ENCODE measurements around the gene NCF2. TPM values are rescaled to one million over a fixed set of nuclear protein-coding genes. Genes with fewer than 3 reads are reported as not detected.

NCF2 gene
- polyA plus RNA-seq, 1 donor: 2.9 TPM

DNA sequence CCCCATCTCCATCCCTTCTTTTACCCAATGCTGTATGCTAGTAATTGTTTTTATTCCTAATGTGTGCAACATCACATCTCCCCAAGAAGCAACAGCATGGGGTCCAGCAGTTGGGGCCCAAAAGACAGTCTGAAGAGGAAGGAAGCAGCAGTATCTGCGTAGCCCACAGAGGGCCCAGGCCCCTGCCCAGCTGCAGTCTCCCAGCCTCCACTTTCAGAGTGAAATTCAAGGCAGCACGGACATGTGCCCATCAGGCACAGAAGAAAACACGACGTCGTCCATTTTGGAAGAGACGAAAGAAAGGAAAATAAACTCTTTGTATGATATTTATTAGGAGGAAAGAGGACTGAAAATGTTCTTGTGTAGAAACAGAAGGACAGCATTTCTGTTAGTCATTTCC is 37.4 kb downstream of the NCF2 start:
- no peak for DNase-seq

DNA sequence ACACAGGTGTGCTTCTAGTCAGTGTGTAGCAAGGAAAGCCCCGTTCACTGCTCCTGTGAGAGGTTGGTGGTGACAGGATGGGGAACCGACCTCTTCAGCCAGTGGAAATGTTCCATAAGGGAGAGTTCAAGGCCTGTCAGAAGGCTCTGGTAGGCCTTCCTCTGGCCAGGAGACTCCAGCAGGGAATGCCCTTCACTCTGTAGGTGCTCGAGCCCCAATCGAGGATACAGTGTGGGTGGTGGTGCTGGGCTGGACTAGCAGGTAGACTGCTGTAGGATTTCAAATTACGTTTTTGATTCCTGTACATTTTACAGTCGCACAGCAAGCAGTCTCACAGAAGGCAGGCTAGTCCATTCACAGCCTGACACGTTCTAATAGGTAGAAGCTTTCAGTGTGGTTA is 37.8 kb downstream of the NCF2 start:
- no peak for DNase-seq

DNA sequence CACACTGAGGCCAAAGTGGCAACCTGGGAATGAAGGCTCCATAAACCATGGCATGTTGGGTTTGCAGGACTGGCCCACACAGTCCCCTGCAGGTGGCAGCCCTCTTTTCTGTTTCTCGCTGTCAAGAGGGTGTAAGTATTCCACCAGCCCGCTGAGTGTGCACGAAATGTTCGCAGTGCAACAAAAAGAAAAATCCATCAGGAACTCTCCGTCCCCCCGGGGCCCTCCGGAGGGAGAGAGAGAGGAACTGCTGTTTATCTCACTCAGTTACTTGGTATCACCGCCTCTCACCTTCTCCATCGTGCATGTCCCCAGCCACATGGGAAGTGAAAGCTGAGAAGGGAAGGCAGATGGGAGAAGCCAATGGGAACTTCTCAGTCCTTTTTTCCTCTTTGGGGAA is 38.3 kb downstream of the NCF2 start:
- DNase-seq: no peak

DNA sequence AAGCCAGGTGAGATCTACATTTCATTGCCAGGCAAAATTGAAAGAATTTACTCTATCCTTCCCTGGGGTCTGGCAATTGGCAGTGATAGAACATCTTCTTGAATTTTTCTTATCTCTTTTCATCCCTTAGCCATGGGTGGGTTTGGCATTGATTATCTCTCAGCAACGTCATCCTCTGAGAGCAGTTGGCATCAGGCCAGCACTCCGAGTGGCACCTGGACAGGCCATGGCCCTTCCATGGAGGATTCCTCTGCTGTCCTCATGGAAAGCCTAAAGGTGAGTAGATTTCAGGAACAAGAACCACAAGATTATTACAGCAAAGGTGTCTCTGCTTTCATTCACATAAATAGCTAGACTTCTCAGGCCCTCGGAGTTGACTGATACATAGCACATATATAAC is 39.3 kb downstream of the NCF2 start:
- DNase-seq: no peak

DNA sequence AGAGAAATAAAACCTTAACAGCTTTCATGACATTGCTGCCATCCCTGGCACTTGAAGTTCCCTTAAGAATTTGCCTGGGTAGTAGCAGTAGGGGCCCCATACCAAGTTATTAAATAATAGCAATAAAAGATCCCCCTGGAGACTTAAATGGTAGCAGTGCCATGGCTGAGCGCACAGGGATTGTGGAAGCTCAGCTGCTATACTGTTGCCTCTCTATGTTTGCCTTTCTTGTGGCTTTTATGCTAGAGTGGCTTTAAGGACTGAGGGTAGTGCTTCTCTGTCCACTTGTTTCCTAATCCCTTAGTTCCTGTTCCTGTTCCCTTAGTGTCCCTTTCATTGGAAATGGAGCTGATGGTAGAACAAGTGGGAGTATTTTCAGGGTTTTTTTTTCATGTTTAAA is 42.1 kb downstream of the NCF2 start:
- no peak for DNase-seq

DNA sequence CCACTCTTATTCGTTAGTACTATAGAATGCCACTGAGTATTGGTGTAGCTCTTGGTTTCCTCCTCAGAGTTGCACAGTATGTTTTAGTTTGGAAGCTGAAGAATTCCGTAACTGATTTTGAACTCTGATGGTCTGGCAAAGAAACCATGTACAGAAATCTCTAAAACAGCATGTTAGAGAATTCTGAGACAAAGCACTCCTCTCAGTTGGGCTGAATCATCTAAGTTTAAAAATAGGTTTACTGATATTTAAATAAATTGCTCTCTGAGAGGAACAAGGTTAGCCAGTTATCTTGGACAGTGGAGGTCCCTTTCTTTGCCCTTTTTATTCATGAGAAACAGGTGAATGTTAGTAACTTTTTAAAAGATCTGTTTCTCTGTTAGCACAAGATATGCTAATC is 43.8 kb downstream of the NCF2 start:
- DNase-seq: no peak

DNA sequence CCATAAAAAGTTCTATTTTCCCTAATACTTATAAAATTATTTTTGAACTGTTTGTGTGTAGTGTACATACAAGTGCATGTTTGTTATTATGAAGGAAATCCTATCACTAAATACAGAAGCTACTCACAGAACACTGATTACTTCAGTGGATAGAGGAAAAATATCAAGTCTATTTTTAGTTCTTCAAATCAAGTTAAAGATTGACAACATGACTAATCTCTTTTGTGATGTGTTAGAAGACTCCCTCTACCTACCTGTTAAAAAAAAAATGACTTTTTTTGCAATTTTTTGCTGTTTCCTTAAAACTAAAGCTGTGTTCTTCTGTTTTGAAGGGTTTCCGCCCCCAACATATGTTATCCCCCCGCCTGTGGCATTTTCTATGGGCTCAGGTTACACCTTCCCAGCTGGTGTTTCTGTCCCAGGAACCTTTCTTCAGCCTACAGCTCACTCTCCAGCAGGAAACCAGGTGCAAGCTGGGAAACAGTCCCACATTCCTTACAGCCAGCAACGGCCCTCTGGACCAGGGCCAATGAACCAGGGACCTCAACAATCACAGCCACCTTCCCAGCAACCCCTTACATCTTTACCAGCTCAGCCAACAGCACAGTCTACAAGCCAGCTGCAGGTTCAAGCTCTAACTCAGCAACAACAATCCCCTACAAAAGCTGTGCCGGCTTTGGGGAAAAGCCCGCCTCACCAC is 45.5 kb downstream of the NCF2 start:
- DNase-seq: peak; percentile 28

DNA sequence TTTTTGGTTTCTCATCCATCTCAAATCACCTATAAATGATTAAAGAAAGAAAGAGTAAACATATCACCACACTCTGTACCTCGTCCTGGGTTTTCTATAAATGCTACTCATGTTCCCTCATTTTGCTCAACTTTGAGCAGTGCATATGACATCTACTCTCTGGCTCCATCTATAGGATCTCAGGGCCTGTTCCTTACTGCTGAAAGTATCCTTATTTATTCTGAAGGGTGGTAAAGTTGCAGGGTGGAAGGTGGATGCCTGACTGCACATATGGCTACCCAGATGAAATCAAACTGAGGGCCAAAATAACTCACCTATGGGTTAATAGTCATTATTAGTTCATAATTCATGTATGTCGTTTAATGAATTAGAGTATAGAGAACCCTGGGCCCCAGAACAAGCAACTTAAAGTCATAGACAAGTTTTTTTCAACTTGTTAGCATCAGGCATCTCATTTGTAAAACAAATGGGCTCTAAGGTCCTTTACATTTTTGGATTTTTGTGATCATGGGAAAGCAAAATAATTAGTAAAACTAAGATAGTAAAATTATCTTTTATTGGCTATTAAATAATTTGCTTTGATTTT is 46.5 kb downstream of the NCF2 start:
- peak; percentile 52 for DNase-seq

DNA sequence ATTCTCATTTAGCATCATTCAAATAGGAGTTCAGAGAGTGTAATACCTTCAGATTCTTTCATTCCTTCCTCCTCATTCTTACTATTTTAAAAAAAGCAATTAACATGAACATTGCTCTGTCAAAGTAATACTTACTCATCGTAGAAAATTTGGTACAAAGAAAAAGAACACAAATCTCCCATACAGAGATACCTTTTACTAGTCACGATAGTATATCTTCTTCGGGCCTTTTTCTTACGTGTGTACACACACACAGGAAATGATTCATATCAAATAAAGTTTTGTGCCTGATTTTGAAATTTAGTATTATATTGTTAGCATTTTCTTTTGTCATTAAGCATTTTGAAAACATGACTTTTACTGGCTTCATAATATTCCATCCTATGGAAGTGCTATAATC is 52.9 kb downstream of the NCF2 start:
- no peak for DNase-seq

DNA sequence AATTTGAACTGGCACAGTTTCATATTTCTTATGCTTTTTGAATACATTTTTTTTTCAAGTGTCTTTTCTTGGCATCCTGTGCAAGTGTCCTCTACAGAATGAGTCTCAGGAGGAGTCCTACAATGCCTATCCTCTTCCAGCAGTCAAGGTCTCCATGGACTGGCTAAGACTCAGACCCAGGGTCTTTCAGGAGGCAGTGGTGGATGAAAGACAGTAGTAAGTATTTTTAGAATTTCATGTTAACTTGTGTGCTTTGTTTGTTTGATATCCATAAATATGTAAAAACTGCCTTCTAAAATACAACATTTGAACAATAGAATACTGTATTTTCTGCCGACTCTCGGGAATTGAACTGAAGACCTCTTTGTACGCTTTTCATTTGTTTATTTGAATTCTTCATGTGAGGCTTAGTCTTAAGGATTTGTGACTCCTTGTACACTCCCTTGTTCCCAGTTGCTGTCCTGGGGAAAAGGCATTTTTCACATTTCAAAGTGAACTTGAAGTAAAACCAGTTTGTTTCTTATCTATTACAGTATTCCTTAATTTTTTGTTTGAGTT is 56.6 kb downstream of the NCF2 start:
- DNase-seq: no peak

DNA sequence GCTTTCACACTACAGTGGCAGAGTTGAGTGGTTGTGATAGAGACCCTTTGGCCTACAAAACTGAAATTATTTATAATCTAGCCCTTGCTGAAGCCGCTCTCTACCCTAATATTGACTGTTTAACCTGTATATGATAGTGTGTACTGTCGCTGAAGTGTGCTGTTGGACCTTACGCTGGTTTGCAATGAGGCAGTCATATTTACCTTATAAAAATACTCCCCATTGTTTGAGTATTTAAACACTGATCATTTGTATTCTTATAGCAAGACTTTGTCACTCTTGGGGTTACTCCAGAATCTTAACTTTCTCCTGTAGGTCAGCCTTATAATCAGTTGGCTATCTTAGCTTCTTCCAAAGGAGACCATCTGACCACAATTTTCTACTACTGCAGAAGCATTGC is 61.7 kb downstream of the NCF2 start:
- DNase-seq: no peak

DNA sequence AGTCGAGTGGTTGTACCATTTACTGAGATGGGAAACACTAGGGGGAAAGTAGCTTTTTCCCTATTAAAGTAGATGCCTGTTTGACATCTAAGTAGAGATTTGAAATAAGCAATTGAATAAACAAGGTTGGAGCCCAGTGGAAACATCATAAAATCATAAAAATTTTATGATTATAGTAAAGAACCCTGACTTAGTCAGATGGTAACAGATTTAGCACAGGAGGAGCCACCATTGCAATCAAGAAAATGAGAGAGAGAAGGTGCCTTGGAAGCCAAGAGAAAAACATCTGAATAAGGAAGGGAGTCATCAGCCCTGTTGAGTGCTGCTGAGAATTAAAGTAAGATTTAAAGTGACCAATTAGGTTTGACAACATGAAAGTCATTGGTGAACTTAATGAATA is 68.2 kb downstream of the NCF2 start:
- DNase-seq: no peak

DNA sequence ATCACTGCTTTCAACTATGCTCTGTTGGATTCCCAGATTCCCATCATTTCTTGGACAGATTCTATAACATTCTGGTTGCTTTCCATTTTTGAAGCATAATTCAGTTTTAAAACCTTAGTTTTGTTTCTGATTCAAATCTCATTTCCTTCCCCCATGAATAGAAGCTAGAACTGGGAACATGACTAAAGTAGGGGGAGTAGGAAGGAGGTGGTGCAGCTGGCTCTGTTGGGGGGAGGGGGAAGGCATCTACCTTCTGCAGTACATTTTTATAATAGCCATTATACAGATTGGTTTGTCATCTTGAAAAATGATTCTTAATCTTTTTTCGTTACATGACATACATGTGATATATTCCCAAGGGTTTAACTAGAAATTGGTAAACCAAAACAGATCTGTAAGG is 69.9 kb downstream of the NCF2 start:
- no peak for DNase-seq

DNA sequence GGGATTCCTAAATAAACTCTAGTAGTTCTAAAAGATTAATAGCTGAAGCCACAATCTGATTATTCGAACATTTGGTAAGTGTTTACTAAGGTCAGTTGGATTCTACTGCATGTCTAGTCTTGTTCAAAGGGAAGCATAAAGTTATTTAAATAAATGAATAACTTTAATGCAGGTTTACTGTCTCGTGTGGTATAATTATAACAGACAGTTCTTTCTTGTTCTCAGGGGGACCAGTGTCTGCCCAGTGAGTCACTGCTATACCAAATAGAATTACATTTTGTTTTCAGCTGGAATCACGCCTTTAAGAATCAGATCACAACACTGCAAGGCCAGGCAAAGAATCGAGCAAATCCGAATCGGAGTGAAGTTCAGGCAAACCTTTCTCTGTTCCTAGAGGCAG is 72.9 kb downstream of the NCF2 start:
- DNase-seq: no peak

DNA sequence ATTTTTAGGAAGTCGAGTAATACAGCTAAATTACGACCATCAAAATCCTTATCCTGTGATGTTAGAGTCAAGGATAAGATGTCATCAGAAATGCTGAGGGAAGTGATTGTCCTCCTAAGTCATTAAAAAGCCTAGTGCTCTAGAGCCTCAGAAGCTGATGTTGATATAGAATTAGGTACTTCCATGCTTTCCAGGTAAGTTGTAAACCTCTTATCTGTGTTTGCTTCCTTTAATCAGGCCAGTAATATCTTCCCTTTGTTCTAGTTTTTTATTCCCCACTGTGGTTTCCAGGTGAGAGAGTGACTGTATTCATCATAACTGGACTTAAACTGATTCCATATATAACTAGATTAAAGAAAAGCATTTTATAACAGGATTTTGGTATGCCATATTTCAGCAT is 73.5 kb downstream of the NCF2 start:
- no peak for DNase-seq

DNA sequence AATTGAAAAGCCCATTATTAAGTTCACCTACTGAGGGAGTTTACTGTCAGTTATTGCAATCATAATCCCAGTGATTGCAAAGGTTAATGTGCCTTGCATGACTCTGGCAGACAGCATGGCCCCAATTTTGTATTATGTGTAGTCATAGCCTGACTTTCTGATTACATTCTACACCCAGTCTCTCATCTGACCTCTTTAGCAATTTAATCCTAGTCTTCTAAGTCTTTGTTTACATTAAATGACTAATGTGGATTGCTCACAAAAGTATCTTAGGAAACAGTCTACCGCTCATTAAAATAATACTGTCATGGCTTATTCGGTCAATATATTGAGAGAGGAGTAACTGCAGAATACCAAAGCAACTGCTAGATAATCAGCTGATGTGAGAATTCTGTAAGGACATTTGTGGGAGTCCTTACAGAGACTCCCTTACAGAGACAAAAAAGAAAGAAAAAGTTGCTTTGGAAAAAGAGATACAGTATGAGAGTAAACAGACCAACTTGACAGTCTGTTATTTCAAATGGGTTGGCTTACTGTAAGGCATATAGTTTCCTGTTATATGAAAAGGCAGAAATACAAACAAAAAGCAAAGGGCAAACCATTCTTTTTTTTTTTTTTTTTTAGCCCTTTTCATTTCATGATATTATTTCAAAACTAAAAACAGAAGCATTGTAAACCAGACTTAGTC is 75.1 kb downstream of the NCF2 start:
- no peak for DNase-seq

DNA sequence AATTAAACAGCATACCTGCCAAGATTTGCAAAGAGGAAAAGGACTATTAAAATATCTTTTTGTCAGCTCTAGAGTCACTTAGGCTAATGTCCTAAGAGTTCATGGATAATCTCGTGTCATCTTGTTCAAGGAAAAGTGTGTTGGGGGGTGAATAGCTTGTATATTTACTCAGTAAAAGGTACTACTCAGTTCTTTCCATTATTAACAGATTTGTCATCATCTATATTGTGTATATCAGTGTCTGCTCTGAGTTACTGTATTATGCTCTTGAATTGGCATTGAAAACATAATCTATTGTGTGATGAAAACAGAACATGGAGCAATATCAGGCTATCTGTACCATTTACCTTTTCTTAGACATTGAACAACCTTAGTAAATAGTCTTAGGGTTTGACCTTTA is 76.0 kb downstream of the NCF2 start:
- no peak for DNase-seq

DNA sequence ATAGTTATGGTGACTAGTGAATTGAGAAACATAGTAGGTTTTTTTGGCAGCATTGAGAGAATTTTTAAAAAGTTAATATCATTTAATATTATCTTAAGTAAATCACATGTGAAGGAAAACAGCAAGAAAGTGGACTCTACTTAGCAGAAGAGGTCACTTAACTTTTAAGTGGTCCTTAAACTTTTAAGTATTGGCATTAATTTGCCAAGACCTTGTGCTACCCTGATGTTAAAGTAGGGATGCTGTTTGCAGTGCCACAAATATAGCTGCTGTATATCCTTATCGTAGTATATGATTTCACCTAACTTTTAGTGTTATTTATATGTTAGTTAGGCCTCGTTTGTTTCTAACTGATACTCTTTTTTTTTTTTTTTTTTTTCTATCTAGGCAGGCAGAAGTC is 77.8 kb downstream of the NCF2 start:
- DNase-seq: no peak

DNA sequence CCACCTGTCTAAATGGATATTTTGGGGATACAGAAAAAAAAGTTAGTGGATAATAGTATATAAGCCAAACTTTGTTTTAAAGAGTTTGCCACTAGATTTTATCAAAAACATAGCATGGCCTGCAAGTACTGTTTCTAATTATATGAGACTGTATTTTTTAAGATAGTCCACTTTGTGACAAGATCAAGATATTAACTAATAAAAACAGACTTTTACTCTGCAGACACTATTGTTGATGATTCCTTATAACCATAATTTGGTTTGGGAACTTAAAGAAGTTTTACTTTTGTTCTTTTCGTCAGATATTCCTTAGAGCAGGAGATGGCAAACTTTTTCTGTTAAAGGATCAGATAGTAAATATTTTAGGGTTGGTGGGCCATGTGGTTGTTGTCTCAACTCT is 81.6 kb downstream of the NCF2 start:
- no peak for DNase-seq

DNA sequence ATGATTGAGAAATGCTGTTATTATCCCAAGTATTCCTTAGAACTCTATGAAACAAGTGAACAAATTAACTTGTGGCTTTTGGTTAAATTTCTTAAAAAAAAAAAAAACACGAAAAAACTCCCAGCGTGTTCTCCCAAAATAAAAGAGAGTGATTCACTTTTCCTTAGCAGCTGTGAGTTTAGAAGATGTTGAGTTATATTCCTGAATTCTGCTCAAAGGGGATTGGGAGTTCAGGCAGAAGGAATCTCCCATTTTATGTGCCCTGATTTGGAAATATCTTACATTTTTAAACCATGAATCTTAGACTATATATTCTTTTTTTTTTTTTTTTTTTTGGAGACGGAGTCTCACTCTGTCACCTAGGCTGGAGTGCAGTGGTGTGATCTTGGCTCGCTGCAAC is 83.7 kb downstream of the NCF2 start:
- DNase-seq: no peak
